ENCODE results near the gene MPHOSPH9. TPM values are rescaled to one million over a fixed set of nuclear protein-coding genes. Genes with fewer than 3 reads are reported as not detected.

Gene MPHOSPH9
- total RNA-seq, 4 donors from 2014 or later = 17.0 to 43.8 (median 22.1) TPM

GRCh38 chr12:123233505-123234308 is 766 bp upstream of the MPHOSPH9 start:
- intact Hi-C loops (cut with DNase I) = no loop called here
- 5 to 6% methylated on average over 14 to 19 of the region's 42 CpGs for WGBS, 2 donors
- no peak for DNase-seq
- Histone ChIP-seq H3K27me3 (no peaks in the 10 kb centered on the region), H3K27ac (peak overlapping the region; percentile 89 to 95 (median 94)), H3K36me3 (peaks cover 0 to 17% (median 0%) of the 10 kb centered on the region in 3 donors), H3K9me3 (no peaks in the 10 kb centered on the region), H3K4me1 (peaks cover 10 to 76% (median 18%) of the 10 kb centered on the region in 3 donors), H3K4me3 (peak overlapping the region; percentile 74 to 99 (median 78))
- peak in 1 of 4 donors; percentile 8 for TF ChIP-seq POLR2A (IDR thresholded peaks at IDR 0.05)
- TF ChIP-seq, protein P1, sequence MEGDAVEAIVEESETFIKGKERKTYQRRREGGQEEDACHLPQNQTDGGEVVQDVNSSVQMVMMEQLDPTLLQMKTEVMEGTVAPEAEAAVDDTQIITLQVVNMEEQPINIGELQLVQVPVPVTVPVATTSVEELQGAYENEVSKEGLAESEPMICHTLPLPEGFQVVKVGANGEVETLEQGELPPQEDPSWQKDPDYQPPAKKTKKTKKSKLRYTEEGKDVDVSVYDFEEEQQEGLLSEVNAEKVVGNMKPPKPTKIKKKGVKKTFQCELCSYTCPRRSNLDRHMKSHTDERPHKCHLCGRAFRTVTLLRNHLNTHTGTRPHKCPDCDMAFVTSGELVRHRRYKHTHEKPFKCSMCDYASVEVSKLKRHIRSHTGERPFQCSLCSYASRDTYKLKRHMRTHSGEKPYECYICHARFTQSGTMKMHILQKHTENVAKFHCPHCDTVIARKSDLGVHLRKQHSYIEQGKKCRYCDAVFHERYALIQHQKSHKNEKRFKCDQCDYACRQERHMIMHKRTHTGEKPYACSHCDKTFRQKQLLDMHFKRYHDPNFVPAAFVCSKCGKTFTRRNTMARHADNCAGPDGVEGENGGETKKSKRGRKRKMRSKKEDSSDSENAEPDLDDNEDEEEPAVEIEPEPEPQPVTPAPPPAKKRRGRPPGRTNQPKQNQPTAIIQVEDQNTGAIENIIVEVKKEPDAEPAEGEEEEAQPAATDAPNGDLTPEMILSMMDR (IDR thresholded peaks at IDR 0.05) = no peak

DNA sequence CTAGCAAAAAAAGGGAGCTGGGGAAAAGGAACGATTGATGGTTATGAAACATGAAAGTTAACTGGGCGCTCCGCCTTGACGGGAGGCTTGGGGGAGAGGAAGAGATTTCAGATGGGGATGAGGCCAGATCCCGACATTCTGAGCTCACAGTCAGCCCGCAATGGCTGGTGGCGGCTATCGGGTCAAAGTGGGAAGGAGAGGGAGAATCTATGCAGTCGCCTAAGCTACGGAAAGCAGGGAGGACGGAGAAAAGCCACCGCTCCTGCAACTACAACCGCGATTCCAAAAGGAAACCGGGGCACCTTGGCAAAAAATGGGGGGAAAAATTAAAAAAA is 502 bp downstream of the MPHOSPH9 start:
- H3K27me3 ChIP-seq = no peaks in the 10 kb centered on the region
- peaks cover 0 to 17% (median 0%) of the 10 kb centered on the region in 3 donors for H3K36me3 ChIP-seq
- intact Hi-C loops (cut with DNase I) = no loop called here
- peaks cover 10 to 63% (median 13%) of the 10 kb centered on the region in 3 donors for H3K4me1 ChIP-seq
- TF ChIP-seq POLR2A (IDR thresholded peaks at IDR 0.05) = no peak
- TF ChIP-seq, protein P1 (IDR thresholded peaks at IDR 0.05) = no peak
- peak overlapping the region; percentile 84 to 97 (median 94) for H3K27ac ChIP-seq
- no peak for DNase-seq
- WGBS, 2 donors = 0 to 1% methylated on average over 15 of the region's 15 CpGs
- no peaks in the 10 kb centered on the region for H3K9me3 ChIP-seq
- H3K4me3 ChIP-seq = peak overlapping the region; percentile 74 to 99 (median 78)

DNA sequence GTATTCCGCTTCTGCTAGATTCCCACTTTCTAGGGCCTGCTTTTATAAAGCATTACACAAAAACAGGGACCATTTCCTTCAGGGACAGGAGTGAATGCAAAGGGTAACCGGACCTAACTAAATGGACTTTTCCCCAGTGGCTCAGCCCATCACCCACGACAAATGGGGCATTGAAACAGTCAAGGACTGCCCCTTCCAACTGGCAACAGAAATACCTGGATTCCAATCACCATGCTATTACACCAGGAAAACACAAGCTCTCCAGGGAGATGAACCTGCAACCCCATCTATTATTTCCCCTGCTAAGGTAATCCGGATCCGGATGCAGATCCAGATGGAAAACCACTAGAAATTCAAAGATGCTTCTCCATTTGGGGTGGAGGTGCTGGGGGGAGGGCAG is 1.0 kb downstream of the MPHOSPH9 start:
- TF ChIP-seq, protein P1 (IDR thresholded peaks at IDR 0.05) = no peak
- TF ChIP-seq POLR2A (IDR thresholded peaks at IDR 0.05) = no peak
- Histone ChIP-seq H3K4me1 (peaks cover 10 to 58% (median 13%) of the 10 kb centered on the region in 3 donors), H3K4me3 (peak overlapping the region; percentile 74 to 99 (median 78)), H3K27me3 (no peaks in the 10 kb centered on the region), H3K36me3 (peaks cover 0 to 13% (median 0%) of the 10 kb centered on the region in 3 donors), H3K9me3 (no peaks in the 10 kb centered on the region), H3K27ac (peak overlapping the region in 3 of 4 donors; percentile 84 to 95 (median 92))
- WGBS, 2 donors = 25 to 30% methylated on average over 4 to 5 of the region's 5 CpGs
- intact Hi-C loops (cut with DNase I) = no loop called here
- no peak for DNase-seq

DNA sequence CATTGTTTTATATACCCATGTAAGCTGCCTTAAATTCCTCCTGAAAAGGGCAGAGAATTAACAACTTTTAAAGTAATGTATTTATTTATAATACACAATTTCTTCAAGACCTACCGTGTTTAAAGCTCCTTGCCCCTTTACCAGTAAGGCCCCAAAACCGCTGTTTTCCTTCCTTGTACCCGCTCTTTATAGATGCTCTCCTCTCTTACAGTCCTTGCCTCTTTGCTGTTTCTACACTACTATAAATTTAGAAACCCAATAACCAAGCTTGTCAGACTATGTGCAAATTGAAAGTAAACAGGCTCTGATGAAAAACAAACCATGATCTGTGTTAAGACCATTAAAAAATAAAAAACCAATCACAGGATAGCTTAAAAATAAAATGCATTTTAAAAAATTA is 3.9 kb downstream of the MPHOSPH9 start:
- DNase-seq = no peak
- no peak overlapping the region for H3K27ac ChIP-seq
- H3K36me3 ChIP-seq = peaks cover 0 to 8% (median 0%) of the 10 kb centered on the region in 3 donors
- no peak for TF ChIP-seq POLR2A (IDR thresholded peaks at IDR 0.05)
- TF ChIP-seq, protein P1 (IDR thresholded peaks at IDR 0.05) = no peak
- no peaks in the 10 kb centered on the region for H3K27me3 ChIP-seq
- H3K4me1 ChIP-seq = peaks cover 6 to 29% (median 7%) of the 10 kb centered on the region in 3 donors
- peak overlapping the region in 1 of 4 donors; percentile 7 for H3K4me3 ChIP-seq
- intact Hi-C loops (cut with DNase I) = no loop called here
- 68 to 73% methylated on average over 3 of the region's 3 CpGs for WGBS, 2 donors
- no peaks in the 10 kb centered on the region for H3K9me3 ChIP-seq

- peaks cover 0 to 16% (median 0%) of the 10 kb centered on the region in 3 donors for H3K36me3 ChIP-seq
- intact Hi-C loops (cut with DNase I) = no loop called here
- peaks cover 5 to 25% (median 6%) of the 10 kb centered on the region in 3 donors for H3K4me1 ChIP-seq
- WGBS, 2 donors = 59 to 69% methylated on average over 5 of the region's 5 CpGs
- TF ChIP-seq, protein P1 (IDR thresholded peaks at IDR 0.05) = no peak
- no peak for TF ChIP-seq POLR2A (IDR thresholded peaks at IDR 0.05)
- DNase-seq = no peak
- no peak overlapping the region for H3K4me3 ChIP-seq
- no peak overlapping the region for H3K27ac ChIP-seq
- H3K9me3 ChIP-seq = no peaks in the 10 kb centered on the region
- no peaks in the 10 kb centered on the region for H3K27me3 ChIP-seq
These were observed 5.2 kb downstream of the MPHOSPH9 start for GRCh38 chr12:123227581-123228258.
